Fibroblast of the aortic adventitia (primary cell): ENCODE measurements around the gene SNAPIN. TPM values are rescaled to one million over a fixed set of nuclear protein-coding genes. Genes with fewer than 3 reads are reported as not detected.
A peak's percentile ranks its signal among the peaks of the same experiment; 100 is the strongest.

Experiments
- DNase-seq: peaks from one replicate; pipeline ENCODE4 v3.0.0-alpha.2; 2010; ENCODE audit warnings: low read depth
- H3K4me3 ChIP-seq: 2 replicates; pipeline ENCODE4 v1.5.1; 2011; ENCODE audit warnings: low read depth, mild to moderate bottlenecking, control low read depth, low read length, moderate library complexity
- total RNA-seq: library from RNA; depleted of rRNA; stranded (reverse); fragments of >200 nt; gene quantifications from 2 replicates; pipeline ENCODE4 v1.2.3, GENCODE V29; 2012; ENCODE audit warnings: low replicate concordance
- TF ChIP-seq, protein P1 (sequence below): IDR thresholded peaks from 2 replicates; pipeline ENCODE4 v1.5.1; 2011; ENCODE audit warnings: mild to moderate bottlenecking, low read length, control low read depth, inconsistent platforms; ENCODE audit not compliant: insufficient read depth

The SNAPIN gene
- total RNA-seq, 1 donor: 68.8 TPM

DNA sequence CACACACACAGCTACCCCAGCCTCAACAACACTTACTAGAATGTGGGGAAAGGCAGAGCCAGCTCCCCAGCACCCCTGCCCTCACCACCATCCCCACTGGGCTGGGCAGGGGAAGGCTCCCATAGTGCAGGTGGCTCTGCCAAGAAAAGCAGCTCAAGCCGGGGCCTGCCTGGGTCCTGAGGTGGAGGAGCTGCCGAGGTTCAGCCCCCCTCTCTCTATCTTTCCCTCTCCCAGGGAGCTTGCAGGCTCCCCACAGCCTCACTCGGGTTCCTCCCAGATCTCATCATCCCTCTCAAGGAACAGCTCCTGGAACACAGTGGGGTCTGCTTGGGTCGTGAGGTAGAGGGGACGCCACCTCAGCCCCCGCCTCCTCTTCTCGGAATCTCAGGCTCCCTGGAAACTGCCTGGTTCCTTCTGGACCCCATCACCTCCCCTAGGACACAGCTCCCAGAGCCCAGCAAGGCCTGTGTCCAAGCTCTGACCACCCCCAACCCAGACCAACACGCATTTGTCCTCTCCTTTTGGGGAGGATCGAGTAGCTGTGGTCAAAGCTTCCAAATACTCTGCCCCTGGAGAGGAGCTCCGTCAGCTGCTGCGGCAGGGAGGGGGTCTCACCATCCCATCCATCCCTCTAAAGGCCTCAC is 46.3 kb upstream of the SNAPIN start:
- TF ChIP-seq, protein P1, sequence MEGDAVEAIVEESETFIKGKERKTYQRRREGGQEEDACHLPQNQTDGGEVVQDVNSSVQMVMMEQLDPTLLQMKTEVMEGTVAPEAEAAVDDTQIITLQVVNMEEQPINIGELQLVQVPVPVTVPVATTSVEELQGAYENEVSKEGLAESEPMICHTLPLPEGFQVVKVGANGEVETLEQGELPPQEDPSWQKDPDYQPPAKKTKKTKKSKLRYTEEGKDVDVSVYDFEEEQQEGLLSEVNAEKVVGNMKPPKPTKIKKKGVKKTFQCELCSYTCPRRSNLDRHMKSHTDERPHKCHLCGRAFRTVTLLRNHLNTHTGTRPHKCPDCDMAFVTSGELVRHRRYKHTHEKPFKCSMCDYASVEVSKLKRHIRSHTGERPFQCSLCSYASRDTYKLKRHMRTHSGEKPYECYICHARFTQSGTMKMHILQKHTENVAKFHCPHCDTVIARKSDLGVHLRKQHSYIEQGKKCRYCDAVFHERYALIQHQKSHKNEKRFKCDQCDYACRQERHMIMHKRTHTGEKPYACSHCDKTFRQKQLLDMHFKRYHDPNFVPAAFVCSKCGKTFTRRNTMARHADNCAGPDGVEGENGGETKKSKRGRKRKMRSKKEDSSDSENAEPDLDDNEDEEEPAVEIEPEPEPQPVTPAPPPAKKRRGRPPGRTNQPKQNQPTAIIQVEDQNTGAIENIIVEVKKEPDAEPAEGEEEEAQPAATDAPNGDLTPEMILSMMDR: no peak
- H3K4me3 ChIP-seq: peak overlapping the region; percentile 85
- no peak for DNase-seq

DNA sequence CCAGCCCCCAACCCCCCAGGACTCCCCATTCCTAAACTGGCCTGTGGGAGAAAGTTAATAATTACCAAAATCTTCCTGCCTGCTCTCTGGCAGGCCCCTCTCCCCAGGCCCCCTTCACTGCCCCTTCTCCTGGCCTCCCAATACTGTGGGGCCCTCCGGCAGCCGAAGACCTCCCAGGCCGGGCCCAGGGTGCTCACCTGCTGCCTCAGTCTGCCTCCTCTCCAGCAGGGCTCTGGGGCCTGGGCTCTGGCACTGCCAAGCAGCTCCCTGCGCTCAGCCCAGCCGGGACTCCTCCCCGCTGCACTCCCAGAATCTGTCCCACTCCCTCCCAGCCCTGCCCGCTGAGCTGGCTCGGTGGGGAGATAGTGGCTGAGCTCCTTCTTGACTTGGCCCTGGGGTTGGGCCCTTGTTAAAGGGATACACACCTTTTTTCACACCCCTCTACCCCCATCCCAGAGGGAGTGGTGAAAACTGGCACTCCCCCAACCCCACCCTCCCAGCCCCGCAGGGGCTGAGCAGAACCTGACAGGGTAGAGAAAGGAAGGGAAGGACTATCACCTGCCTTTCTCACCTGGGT is 45.7 kb upstream of the SNAPIN start, which contains the start of gene S100A16:
TSS of gene S100A16 (minus strand) at position 383 of the 577 bp plus-strand sequence. CDS start 4,986 bp downstream, outside the sequence.
- TF ChIP-seq, protein P1: no peak
- H3K4me3 ChIP-seq: peak within 1 kb of the TSS; percentile 85
- DNase-seq: peak; percentile 67

GRCh38 chr1:153613406-153613805 is 45.1 kb upstream of the SNAPIN start:
- no peak for DNase-seq
- H3K4me3 ChIP-seq: peak overlapping the region; percentile 85
- TF ChIP-seq, protein P1: no peak

DNA sequence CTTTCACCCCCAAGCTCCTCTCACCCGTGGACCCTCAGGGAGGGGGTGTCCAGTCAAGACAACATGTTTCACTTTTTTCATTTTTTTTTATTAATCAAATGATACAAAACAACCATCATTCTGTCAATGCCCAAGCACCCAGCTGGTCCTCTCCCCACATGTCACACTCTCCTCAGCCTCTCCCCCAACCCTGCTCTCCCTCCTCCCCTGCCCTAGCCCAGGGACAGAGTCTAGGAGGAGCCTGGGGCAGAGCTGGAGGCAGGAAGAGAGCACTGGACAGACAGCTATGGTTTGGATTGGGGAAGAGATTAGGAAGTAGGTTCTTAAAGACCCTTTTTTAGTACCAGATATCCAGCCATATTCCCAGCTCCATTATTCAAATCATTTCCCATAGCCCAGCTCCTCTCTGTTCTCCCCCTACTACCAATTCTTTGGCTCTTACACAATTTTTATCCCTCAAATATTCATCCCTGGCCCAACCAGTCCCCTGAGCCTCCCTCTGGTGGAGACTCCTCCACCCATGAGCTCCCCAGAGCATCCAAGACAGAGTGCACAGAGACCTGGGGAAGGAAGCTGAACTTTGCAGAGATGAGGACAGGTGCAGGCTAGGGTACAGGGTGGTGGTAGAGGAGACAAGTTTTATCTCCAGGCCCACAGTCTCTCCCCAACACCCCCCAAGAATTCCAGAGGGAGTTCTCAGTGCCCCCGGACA is 44.2 kb upstream of the SNAPIN start:
- TF ChIP-seq, protein P1: peak; percentile 29
- no peak for DNase-seq
- no peak overlapping the region for H3K4me3 ChIP-seq

GRCh38 chr1:153614906-153615305 is 43.6 kb upstream of the SNAPIN start:
- TF ChIP-seq, protein P1: no peak
- no peak for DNase-seq
- H3K4me3 ChIP-seq: no peak overlapping the region

DNA sequence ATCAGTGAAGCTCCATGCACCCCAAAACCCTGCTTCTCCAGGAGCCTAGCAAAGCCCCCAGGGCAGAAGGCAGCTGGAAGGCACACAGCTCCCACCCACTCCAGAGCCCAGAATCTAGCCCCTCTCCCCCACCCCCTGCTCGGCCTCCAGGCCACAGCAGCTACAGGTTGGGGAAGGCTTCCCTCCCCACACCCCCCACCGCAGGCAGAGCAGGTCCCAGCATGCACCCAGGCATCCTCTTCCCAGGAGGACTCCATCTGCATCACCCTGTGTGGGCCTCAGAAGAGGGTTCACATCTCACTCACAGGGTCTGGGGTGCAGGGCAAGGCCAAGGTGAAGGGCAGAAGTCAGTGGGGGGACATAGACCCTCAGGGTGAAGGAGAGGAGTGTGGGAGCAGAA is 43.1 kb upstream of the SNAPIN start:
- TF ChIP-seq, protein P1: no peak
- no peak for DNase-seq
- H3K4me3 ChIP-seq: no peak overlapping the region
